Activated CD4-positive, CD25-positive, alpha-beta regulatory T cell treated with anti-CD3 and anti-CD28 coated beads, Interleukin-2, amount 50 U/mL, for 72 hours (primary cell): ENCODE results near the gene GATAD2B.
"Not testable (repeated sequence)": the region's sequence is repeated elsewhere in the genome, so short reads cannot be mapped to it uniquely, and the experiment has no call there.

Experiments
- DNase-seq: peaks from one replicate; pipeline ENCODE4 v3.0.0; 2021

GATAD2B gene

GRCh38 chr1:153776352-153776751 lies 146.4 kb downstream of the GATAD2B start:
- no peak for DNase-seq

- peak; percentile 68 for DNase-seq
Observed at GRCh38 chr1:153775458-153776327, 147.1 kb downstream of the GATAD2B start.

GRCh38 chr1:153774780-153775457 lies 147.9 kb downstream of the GATAD2B start, which contains the start of gene SLC27A3:
TSS of gene SLC27A3 (plus strand) at chr1:153775407. CDS start at chr1:153775498, 91 bp downstream.
- DNase-seq: no peak

GRCh38 chr1:153774026-153774595 lies 148.7 kb downstream of the GATAD2B start:
- DNase-seq: no peak

- no peak for DNase-seq
Observed at GRCh38 chr1:153773096-153773921, 149.5 kb downstream of the GATAD2B start.

GRCh38 chr1:153771841-153772593 lies 150.8 kb downstream of the GATAD2B start:
- no peak for DNase-seq

- DNase-seq: no peak
Observed at GRCh38 chr1:153771261-153771660, 151.5 kb downstream of the GATAD2B start.

- no peak for DNase-seq
Observed at GRCh38 chr1:153770797-153771196, 152.0 kb downstream of the GATAD2B start.

GRCh38 chr1:153769221-153769620 lies 153.6 kb downstream of the GATAD2B start:
- DNase-seq: no peak

GRCh38 chr1:153768316-153769181 lies 154.2 kb downstream of the GATAD2B start:
- DNase-seq: no peak

GRCh38 chr1:153767519-153767918 lies 155.3 kb downstream of the GATAD2B start:
- DNase-seq: no peak

GRCh38 chr1:153766663-153767062 lies 156.1 kb downstream of the GATAD2B start:
- not testable (repeated sequence) for DNase-seq

- no peak for DNase-seq
Observed at GRCh38 chr1:153764310-153764709, 158.5 kb downstream of the GATAD2B start.

- DNase-seq: no peak
Observed at GRCh38 chr1:153763365-153764225, 159.2 kb downstream of the GATAD2B start.

GRCh38 chr1:153760440-153760839 lies 162.3 kb downstream of the GATAD2B start:
- no peak for DNase-seq
